Endothelial cell of umbilical vein (primary cell): Measurements from ENCODE around the gene ACLY.

Experiments used
- EZH2 ChIP-seq: IDR thresholded peaks from 2 replicates; pipeline ENCODE4 v1.6.1; 2012; ENCODE audit warnings: borderline replicate concordance, low read depth, mild to moderate bottlenecking, moderate library complexity, low read length, inconsistent platforms; ENCODE audit not compliant: severe bottlenecking
- FOS ChIP-seq: IDR thresholded peaks from 2 replicates; pipeline ENCODE4 v1.6.1; 2011; ENCODE audit warnings: mild to moderate bottlenecking, low read length, moderate library complexity, borderline replicate concordance; ENCODE audit not compliant: insufficient read depth
- GATA2 ChIP-seq: IDR thresholded peaks from 2 replicates; pipeline ENCODE4 v1.7.0; 2011; ENCODE audit warnings: low read depth, mild to moderate bottlenecking, moderate library complexity, mixed read lengths, low read length; ENCODE audit not compliant: insufficient read length, insufficient read depth
- JUN ChIP-seq: IDR thresholded peaks from 2 replicates; pipeline ENCODE4 v1.6.1; 2011; ENCODE audit warnings: borderline replicate concordance, low read depth; ENCODE audit not compliant: insufficient read length, insufficient read depth
- MYC ChIP-seq: IDR thresholded peaks from one replicate; pipeline ENCODE4 v1.6.1; 2011; ENCODE audit warnings: mild to moderate bottlenecking, low read depth, low read length
- POLR2A ChIP-seq: IDR thresholded peaks from 2 replicates; pipeline ENCODE4 v1.6.1; 2012; ENCODE audit warnings: low read depth, mild to moderate bottlenecking, control low read depth, low read length
- POLR2AphosphoS5 ChIP-seq: IDR thresholded peaks from 2 replicates; pipeline ENCODE4 v1.6.1; 2012; ENCODE audit warnings: low read depth, mild to moderate bottlenecking, control low read depth, low read length, moderate library complexity; ENCODE audit not compliant: insufficient read depth
- TF ChIP-seq, protein P1 (sequence below), 2 donors: IDR thresholded peaks; 1 replicate in 1 of 2; 2 replicates in 1 of 2; pipeline ENCODE4 v1.5.1; 2011; ENCODE audit warnings: low read length in 2 of 2, mild to moderate bottlenecking in 2 of 2, moderate library complexity in 2 of 2, control low read depth in 1 of 2, inconsistent platforms in 1 of 2, low read depth in 1 of 2; ENCODE audit not compliant: insufficient read depth in 1 of 2; ENCODE audit errors: extremely low read depth in 1 of 2
- TF ChIP-seq, protein P2 (sequence below): IDR thresholded peaks from 2 replicates; pipeline ENCODE4 v1.6.1; 2011; ENCODE audit not compliant: insufficient read depth, insufficient read length

DNA sequence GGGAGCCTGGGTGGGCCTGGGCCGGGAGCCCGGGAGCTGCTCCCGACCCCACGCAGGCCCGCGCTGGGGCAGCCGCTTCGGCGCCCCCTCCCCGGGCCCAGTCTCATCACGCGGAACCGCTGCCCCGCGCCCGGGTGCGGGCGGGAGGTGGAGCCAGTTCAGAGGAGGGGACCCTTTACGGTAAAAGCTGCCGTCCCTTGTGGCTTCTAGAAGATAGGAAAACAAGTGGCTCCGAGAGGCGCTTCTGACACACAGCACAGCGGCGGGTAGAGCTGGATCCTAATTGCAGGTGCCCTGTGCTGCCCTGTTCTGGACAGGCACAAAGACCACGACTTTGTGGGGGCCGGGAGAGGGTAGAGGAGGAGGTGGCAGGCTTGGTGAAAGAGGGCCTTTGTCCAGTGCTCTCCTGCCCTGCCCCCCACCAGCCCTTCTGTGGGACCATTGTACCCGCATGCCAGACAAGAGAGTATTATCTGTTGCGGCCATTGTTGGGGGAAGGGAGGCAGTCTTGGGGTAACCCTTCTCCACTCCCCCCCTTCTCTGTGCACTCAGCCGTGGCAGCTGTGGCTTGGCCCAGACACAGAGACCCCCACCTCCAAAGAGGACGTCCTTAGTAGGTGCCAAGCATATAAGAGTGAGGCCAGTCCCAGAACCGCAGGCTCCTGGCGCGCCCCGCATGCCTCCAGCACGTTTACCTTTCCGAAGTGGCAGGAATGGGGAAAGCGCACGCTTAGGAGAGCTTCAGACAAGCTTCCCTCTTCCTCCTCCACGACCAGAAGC lies 48.6 kb upstream of the ACLY start:
- TF ChIP-seq POLR2A = no peak
- TF ChIP-seq JUN = no peak
- TF ChIP-seq POLR2AphosphoS5 = no peak
- TF ChIP-seq EZH2 = no peak
- TF ChIP-seq, protein P1, sequence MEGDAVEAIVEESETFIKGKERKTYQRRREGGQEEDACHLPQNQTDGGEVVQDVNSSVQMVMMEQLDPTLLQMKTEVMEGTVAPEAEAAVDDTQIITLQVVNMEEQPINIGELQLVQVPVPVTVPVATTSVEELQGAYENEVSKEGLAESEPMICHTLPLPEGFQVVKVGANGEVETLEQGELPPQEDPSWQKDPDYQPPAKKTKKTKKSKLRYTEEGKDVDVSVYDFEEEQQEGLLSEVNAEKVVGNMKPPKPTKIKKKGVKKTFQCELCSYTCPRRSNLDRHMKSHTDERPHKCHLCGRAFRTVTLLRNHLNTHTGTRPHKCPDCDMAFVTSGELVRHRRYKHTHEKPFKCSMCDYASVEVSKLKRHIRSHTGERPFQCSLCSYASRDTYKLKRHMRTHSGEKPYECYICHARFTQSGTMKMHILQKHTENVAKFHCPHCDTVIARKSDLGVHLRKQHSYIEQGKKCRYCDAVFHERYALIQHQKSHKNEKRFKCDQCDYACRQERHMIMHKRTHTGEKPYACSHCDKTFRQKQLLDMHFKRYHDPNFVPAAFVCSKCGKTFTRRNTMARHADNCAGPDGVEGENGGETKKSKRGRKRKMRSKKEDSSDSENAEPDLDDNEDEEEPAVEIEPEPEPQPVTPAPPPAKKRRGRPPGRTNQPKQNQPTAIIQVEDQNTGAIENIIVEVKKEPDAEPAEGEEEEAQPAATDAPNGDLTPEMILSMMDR (IDR thresholded peaks at IDR 0.05; ENCODE audit: extremely low read depth in 1 of 2, insufficient read depth in 1 of 2, low read depth in 1 of 2, low read length in 2 of 2) = no peak
- TF ChIP-seq GATA2 = no peak
- no peak for TF ChIP-seq MYC
- TF ChIP-seq, protein P2, sequence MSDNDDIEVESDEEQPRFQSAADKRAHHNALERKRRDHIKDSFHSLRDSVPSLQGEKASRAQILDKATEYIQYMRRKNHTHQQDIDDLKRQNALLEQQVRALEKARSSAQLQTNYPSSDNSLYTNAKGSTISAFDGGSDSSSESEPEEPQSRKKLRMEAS = no peak
- TF ChIP-seq FOS = no peak
